NCI-H524 (cell line): ENCODE measurements around the gene OTOL1.
"Not testable (repeated sequence)": the region's sequence is repeated elsewhere in the genome, so short reads cannot be mapped to it uniquely, and the experiment has no call there.

ENCODE experiments used
- DNase-seq, 2 experiments: peaks; one replicate each; lab custom pipeline; 2025; lab: John Stamatoyannopoulos, UW

OTOL1 gene

DNA sequence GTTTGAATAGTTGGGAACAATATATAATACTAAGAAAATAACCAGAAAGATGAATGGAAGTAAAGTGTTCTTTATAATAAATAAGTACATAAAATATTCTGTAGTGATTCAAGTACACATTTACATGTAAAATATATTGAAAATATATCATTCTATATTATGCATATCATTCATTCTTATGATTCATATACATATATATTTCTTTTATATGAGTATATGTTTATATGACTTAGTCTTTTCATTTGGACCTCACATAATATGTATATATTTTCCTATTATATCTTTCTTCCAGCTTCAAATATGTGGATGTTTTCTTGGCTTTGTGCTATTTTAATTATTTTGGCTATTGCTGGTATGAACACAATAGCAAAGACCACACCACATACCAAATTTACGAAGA lies at the start of gene OTOL1:
Gene OTOL1 (plus strand): TSS at position 301 of the 400 bp plus-strand sequence. CDS start 0 bp downstream, at position 301.
- no peak for DNase-seq

DNA sequence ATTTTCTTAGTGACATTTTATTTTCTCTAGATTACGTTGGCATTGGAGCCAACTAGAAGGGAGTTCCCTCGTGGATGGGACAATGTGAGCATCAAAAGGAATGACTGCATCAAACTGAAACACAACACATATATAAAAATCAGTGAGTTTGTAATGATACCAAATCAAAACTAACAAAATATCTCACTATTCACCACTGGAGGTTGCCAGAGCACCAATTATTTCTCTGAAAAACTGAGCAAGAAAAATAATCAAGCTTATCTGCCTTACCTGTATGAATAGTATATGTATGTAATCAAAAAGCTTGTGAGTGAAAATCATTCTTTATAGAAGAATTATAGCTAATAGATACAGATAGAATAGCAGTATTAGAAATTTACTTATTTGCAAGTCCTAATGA lies 46.8 kb upstream of the OTOL1 start:
- DNase-seq: peak in 1 of 2 experiments; percentile 14

DNA sequence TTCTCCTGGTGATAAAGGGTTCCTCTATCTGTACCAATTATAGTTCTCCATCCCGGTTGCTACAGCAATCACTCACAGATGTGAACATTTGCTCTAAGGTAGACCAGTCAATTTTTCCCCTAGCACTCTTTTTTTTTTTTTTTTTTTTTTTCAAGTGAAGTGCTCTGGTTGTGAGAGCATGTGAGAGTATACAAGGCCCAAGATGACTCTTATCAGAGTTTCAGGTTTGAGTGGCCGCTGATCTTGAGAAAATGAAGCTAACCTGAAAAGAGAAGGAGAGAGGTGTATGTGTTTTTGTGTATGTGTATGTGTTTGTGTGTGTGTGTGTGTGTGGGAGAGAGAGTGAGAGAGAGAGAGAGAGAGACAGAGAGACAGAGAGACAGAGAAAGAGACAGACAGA lies 44.4 kb upstream of the OTOL1 start:
- no peak for DNase-seq

DNA sequence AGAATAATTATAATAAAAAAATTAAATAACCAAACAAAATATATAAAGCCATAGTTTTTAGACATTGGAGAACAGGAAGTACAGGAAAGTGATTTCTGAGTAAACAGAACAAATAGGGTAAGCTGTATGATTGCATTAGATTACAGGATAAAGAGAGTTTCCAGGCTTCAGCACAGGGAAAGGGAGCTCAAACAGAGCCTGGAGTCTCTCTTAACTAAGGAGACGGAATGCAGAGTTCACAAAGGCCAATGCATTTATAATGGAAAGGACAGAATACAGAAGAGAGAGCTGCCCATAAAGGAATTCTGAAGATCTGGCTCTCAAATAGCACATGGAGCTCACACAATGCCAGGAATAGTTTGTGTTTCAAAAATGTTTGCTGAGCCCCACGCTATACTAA lies 42.0 kb upstream of the OTOL1 start:
- DNase-seq: no peak

DNA sequence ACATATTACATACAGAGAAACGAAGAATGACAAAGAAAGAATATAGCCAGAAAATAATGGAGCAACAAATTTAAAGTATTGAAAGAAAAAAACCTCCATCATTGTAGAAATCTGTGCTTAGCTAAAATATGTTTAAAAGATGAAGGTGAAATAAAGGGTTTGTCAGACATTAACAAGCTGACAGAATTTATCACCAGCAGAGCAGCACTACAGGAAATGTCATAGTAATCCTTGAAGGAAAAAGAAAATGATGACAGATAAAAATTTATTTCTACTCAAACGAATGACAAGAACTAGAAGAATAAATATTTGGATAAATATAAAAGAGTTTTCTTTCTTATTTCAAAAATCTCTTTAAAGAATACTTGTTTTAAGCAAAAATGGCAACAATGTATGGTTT lies 40.6 kb upstream of the OTOL1 start:
- no peak for DNase-seq

DNA sequence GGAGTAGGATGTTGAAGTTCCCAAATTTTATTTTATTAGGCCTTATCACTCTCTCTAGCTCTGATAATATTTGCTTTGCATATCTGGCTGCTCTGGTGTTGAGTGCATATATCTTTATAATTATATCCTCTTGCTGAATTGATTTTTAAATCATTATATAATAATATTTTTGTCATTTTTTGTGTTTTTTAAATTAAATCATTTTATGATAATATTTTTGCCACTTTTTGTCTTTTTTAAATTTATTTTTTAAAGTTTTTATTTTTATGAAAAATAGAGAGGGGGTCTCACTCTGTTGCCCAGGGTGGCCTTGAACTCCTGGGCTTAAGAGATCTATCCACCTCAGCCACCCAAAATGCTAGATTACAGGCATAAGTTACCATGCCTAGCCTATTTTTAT lies 34.5 kb upstream of the OTOL1 start:
- DNase-seq: no peak

DNA sequence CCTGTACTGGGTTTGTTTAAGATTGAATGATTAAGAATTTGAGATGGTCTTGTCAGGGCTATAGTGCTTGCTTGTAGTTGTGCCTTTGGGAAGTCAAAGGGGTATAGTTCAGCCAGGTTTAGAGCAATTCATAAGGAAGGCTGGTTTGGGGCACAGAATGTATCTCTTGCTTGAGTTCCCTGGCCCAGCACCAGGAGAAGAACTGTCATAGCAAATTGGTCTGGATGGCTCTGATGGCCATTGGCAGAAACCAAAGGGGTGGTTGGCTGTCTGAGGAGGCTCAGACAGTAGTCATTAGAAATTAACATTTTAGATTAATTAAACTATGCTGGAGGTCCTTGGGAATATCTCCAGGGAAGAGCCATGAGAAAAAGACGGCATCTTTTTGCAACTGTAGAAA lies 25.4 kb upstream of the OTOL1 start:
- no peak for DNase-seq

DNA sequence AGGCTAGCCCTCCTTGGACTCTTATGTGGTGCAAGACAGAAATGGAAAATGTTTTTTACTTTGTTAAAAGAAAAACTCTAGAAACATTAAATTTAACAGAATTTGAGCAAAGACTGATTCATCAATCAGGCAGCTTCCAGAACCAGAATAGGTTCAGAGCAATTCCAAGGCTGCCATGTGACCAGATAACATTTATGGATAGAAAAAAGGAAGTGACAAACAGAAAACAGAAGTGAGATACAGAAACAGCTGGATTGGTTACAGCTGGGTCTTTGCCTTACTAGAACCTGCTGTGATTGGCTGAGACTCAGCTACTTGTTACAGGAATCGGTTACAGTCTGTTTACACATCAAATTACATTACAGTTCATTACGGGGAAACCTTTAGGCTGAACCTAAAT lies 22.5 kb upstream of the OTOL1 start:
- no peak for DNase-seq

DNA sequence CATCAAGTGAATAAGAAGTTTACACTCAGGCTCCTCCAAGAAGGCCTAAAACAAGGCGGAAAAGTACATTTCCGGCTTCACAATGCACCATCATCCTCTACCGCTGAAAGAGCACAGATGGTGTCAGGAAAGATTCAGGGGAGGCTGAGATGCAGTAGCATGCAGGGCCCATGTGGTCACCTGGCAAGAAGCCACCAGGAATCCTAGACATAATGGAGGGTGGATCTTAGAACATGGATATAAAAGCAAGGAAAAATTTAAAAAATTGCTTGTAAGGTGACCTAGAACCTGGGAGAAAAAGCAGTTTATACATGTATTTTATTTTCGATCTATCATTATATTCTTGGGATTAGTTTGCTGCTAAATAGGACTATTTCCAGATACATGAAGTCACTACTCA lies 21.9 kb upstream of the OTOL1 start:
- peak; percentile 82 to 89 for DNase-seq

DNA sequence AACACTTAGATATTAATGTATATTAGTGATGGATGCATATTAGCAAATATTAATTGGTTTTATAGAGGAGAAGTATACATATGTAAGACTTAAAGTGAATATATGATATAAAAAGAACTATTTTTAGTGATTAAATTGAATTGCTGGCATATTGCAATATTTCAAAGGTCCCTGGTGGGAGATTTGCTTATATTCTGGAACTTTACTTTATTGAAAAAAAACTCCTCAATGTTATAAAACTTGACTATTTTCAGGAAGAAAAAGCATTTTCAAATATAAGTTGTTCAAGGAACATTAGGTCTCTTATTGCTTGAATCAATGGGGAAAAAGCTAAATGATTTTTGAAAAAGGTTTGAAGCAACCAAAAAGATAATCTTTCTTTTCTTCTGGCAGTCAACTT lies 21.4 kb upstream of the OTOL1 start:
- no peak for DNase-seq

DNA sequence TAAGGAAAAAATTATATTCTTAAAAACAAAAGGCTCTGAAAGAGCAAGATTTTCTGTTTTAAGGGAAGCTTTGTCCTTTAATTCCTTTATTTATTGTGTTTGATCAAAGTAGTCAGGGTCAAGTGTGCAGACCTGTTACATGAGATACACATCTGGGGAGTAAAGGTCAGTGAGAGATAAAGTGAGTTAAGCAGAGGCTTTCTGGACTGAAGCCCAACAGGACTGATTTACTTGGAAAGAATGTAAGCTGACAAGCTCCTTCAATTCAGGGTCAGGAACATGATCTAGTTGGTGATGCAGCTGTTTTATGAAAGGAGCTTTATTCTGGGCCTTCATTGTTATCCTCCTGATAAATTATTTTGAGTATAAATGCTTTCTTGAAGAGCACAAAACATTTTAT lies 20.7 kb upstream of the OTOL1 start:
- DNase-seq: no peak

DNA sequence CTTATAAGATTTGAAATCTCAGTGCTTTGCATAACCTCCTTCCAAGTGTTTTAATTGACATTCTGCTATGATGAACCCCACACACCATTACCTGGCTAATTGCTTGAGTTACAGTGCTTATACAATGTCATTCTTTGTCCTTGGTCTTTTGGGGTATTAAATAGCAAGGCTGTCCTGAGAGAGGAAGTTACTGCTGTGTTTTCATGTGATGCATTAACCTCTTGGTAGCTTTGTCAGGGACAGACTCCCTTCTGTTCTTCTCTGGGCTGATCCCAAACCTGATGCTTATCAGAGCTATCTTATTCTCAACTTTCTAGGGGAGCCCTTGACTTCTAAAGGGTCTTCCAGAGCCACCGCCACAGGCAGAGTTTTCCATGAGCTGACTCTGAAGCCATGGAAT lies 12.4 kb upstream of the OTOL1 start:
- DNase-seq: no peak

DNA sequence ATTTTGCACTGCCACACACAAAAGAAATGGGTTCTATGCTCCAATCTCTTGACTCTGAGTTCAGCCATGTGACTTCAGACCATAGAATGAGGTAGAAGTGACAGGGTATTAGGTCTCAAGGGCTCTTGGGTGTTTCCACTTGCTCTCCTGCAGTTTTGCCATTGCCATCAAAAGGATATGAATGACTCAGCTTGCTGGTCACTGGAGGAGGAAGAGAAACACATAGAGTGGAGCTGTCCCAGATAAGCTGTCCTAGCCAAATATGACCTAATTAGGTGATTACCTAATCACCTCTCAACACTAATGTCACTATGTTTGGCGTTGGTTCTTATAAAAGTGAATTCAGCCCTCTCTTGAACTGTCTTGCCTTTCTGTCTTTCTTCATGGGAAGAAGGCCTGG lies 8.3 kb upstream of the OTOL1 start:
- not testable (repeated sequence) for DNase-seq

DNA sequence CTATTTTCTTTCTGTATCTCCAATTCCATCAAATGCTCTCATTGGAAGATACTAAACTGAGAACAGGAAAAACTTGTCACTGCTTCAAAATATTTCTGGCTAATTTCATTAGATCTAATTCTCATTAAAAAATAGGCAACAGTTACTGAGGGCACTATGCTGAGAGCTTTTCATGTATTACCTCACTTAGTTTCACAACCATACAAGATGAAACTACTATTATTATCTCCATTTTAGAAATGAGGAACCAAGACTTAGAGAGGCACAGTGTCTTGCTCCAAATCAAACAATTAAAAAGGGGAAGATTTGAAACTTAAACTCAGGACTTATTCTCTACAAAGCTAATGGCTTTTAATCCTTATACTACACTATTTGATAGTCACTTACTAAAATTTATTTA lies 7.2 kb upstream of the OTOL1 start:
- no peak for DNase-seq

DNA sequence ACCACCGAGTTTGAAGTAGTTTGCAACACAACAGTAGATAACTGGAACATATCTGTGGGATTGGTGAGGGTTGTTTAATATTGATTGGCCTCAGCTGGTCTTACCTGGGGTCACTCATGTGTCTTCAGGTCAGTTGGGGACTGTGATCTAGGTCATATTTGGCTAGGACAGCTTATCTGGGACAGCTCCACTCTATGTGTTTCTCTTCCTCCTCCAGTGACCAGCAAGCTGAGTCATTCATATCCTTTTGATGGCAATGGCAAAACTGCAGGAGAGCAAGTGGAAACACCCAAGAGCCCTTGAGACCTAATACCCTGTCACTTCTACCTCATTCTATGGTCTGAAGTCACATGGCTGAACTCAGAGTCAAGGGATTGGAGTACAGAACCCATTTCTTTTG lies 5.8 kb upstream of the OTOL1 start:
- DNase-seq: not testable (repeated sequence)

DNA sequence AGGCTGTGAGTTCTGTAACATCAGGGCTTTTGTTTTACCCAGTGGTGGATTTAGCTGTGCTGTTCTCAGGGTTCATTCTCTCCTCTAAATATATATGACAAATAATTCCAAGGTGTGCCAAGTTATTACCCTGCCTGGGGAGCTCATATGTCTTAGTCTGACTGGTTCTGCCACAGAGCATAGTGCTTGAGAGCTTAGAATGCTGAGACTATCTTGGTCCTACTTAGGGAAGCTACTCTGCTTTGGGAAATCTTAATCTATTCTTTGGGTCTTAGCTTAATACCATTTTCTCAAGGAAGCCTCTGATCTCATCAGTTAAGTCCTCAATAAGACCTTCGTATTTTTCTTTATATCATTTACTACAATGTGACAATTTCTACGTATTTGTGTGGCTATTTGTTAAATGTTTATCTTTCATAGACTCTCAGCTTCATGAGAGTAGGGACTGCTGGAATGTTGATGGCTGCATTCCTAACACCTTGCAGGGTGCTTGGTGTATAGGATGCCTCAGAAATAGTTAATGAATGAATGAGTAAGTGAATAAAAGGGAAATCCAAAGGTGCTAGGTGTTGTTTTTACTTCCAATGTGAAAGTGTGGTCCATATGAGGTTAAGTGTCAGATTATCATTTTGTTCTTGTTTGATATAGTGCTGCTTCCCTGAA lies 1.8 kb downstream of the OTOL1 start:
- DNase-seq: no peak

DNA sequence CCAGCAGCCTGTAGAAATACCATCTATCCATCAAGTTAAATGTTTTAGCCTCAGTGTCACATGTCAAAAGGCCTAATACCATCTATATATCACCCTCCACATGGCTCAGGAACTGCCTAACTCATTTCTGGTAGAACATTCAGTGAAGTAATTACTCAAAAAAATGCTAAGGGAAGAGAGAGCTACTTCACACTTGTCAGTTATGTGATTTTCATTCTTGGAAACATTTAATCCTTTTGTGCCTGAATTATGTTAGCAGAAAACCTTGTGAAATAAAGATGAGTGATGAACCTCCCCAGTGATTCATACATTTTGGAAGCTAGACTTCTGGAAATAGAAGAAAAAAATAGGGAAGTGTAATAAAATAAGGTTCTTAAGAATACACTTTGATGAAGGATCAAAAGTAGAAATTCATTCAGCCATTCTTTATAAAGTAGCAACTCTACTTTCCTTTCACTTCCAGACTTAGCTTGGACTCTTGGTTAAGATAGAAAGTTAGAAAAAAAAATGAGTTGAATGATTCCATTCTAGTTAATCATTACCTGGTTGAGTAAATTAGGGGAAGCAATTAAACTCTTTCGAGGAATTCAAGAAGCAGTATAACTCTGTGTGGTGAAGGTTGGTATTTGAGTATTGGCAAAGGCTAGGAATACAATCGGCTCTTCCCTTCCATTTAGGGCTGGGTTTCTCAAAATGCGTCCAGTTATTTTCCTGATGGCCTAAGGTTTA lies 3.6 kb downstream of the OTOL1 start:
- no peak for DNase-seq

DNA sequence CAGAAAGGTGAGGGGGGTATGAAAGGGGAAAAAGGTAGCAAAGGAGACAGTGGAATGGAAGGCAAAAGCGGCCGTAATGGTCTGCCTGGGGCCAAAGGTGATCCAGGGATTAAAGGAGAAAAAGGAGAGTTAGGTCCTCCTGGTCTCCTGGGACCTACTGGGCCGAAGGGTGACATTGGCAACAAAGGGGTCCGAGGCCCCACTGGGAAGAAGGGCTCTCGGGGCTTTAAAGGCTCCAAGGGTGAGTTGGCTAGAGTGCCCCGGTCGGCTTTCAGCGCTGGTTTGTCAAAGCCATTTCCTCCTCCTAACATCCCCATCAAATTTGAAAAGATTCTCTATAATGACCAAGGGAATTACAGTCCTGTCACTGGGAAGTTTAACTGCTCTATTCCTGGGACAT lies 6.7 kb downstream of the OTOL1 start:
- DNase-seq: no peak

DNA sequence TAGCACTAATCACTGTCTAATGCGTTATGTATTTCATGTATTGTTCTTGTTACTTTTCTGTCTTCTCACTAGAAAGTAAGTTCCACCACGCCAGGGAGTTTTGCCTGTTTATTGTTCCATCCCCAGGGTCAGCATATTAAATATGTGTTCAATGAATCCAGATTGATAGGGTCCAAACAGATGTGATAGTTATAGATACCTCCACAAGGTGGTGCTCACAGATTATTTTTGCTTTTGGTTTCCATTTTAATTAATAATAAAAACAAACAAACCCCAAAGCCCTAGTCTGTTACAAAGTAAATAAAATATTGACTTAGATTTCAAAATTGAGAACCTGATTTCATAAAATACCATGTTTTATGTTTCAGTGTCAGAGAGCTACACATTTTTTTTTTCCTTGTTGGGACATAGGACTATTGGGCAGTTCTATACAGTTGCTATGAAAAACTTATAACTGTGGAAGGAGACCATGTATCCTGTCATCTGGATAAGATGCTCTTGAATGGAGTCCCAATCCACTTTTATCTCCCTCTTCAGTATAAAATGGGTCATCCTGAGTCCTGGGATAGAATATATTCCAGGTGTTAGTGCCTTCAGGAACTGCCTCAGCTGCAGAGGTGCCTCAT lies 12.4 kb downstream of the OTOL1 start:
- DNase-seq: peak in 1 of 2 experiments; percentile 42

DNA sequence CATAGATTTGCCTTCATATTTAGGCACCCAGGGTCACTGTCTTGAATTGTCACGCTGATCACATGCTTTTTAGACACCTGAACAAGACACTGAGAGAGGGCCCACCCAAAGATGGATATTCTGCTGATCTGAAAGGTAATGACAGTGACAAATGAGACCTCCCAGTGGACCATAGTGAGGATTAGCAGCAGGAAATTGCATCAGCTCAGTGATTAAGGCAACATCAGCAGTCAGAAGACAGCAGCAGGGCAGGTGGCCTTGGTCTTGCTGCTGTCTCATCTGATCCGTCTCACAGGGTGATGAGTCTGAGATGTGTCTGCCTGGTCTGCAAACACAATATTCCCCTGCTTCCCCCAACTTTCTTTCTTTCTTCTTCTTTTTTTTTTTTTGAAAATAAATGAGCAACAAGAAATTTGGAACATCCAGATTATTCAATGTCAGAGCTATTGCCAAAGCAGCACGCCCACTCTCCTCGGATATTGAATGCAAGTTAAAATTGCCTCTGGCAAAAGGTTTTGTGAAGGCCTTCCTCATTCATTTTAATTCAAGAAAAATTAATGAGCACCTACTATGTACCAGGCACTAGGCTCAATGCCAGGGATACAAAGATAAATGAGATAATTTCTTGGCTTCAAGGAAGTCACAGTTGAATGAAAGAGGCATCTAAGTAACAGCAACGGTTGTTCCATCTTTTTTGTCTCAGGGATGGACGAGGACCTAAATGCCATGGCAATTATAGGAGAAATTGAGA lies 14.1 kb downstream of the OTOL1 start:
- DNase-seq: peak in 1 of 2 experiments; percentile 46

DNA sequence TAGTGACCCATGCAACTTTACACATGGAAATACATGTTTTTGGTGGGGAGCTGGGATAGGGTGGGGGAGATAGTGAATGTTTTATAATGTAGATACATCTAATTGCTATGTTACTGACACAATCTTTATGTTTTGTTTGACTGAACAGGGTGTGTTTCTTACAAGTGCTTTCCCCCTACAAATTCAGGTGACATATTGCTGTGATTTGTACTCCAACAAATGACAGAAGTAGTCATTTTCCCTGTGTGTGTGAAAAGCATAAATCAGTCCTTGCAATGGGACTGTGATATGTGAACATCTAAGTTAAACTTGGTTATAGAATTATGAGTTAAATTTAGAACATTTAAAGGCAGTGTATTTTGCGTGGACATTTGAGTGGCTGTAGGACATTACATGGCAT lies 27.3 kb downstream of the OTOL1 start:
- DNase-seq: no peak

DNA sequence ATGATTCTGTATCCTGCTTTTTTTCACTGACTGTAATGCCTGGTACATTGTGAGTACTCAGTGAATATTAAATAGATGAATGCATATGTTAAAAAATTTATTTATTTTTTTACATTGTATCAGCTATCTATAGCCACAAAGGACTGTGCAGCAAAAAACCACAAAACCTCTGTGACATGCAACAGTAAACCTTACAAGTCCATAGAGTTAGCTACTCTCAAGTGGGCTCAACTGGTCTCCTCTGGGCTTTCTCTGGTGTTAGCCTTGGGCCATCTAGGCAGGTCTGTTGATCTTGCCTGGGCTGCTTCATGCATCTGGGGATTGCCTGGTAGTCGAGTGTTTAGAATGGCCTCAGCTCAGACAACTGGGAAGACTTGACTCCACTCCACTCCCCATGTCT lies 35.3 kb downstream of the OTOL1 start:
- no peak for DNase-seq

DNA sequence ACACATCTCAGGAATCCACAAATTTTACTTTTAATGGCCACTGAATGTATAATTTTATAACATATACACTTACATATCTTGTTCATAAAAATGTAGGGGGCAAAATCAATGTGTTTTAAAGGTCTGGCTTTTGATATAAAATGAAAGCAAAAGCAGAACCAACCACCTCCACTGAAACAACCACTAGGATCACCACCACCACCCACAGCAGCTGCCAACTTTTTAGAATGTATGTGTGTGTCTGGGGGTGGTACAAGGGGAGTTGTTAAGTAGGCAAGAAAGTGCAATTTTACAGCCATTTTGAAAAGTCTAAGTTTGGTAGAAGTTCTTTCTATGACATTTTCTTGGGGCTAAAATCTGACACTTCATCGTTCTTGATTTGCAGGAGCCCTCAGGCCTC lies 44.0 kb downstream of the OTOL1 start:
- DNase-seq: no peak
